HepG2 (cell line): Measurements from ENCODE around the gene ABTB2. TPM values are rescaled to one million over a fixed set of nuclear protein-coding genes. Genes with fewer than 3 reads are reported as not detected.

Experiments used
- BCL3 ChIP-seq: sonication (generic); formaldehyde crosslinking; IDR thresholded peaks from 2 replicates; pipeline ENCODE4 v1.5.1; 2020; ENCODE audit warnings: mild to moderate bottlenecking, missing genetic modification reagents, moderate library complexity
- EP300 ChIP-seq, 3 experiments: sonication (generic) in 1 of 3; formaldehyde crosslinking in 1 of 3; IDR thresholded peaks; 2 replicates each; pipeline versions ENCODE4 v1.5.1 to v1.6.1; 2011 to 2020; ENCODE audit warnings: low read depth in 2 of 3, low read length in 2 of 3, borderline replicate concordance in 1 of 3, improper control_type of control experiment in 1 of 3, mild to moderate bottlenecking in 1 of 3, missing genetic modification reagents in 1 of 3, moderate library complexity in 1 of 3
- HOXA5 ChIP-seq: sonication (generic); formaldehyde crosslinking; IDR thresholded peaks from 2 replicates; pipeline ENCODE4 v1.4.0; 2020; ENCODE audit warnings: missing genetic modification reagents
- MAZ ChIP-seq, 2 experiments: sonication (generic) in 1 of 2; formaldehyde crosslinking in 1 of 2; IDR thresholded peaks; 2 replicates each; pipeline versions ENCODE4 v1.5.0 to v1.6.1; 2012 to 2020; ENCODE audit warnings: low read depth in 2 of 2, mild to moderate bottlenecking in 2 of 2, borderline replicate concordance in 1 of 2, improper control_type of control experiment in 1 of 2, low read length in 1 of 2, missing genetic modification reagents in 1 of 2, moderate library complexity in 1 of 2
- SNAI1 ChIP-seq: sonication (generic); formaldehyde crosslinking; IDR thresholded peaks from 2 replicates; pipeline ENCODE4 v1.5.0; 2020; ENCODE audit warnings: mild to moderate bottlenecking, missing genetic modification reagents, borderline replicate concordance
- STAG1 ChIP-seq: sonication (generic); formaldehyde crosslinking; IDR thresholded peaks from 2 replicates; pipeline ENCODE4 v1.4.0; 2020; ENCODE audit warnings: missing genetic modification reagents
- ZBTB7A ChIP-seq: sonication (generic); formaldehyde crosslinking; IDR thresholded peaks from 2 replicates; pipeline ENCODE4 v1.8.0; 2022; ENCODE audit warnings: mild to moderate bottlenecking, missing genetic modification reagents
- ZC3H13 ChIP-seq: sonication (generic); formaldehyde crosslinking; IDR thresholded peaks from 2 replicates; pipeline ENCODE4 v1.8.1; 2023; ENCODE audit warnings: mild to moderate bottlenecking, missing genetic modification reagents, moderate library complexity
- ZNF274 ChIP-seq: sonication (generic); formaldehyde crosslinking; IDR thresholded peaks from 2 replicates; pipeline ENCODE4 v1.5.1; 2020; ENCODE audit warnings: mild to moderate bottlenecking, missing genetic modification reagents
- polyA plus RNA-seq, 8 experiments: library from polyadenylated mRNA; depleted of rRNA in 3 of 8; stranded (reverse) in 7 of 8; unstranded in 1 of 8; fragments of >200 nt; fragmentation: Illumina TruSeq in 4 of 8; extraction: Trizol in 4 of 8; gene quantifications; 2 replicates each; pipeline versions ENCODE4 v1.2.1 to v1.2.3, GENCODE V29; 2011 to 2016; ENCODE audit warnings: low read depth in 4 of 8, missing spikeins in 1 of 8, mixed read lengths in 1 of 8; ENCODE audit not compliant: insufficient read depth in 1 of 8
- total RNA-seq, 5 experiments: library from RNA; depleted of rRNA; stranded (reverse); fragments of >200 nt; fragmentation: Illumina TruSeq; extraction: Trizol; gene quantifications; 2 replicates each; pipeline ENCODE4 v1.2.3, GENCODE V29; 2016; ENCODE audit warnings: low read depth in 1 of 5
- TF ChIP-seq, protein P1 (sequence below): sonication (generic); formaldehyde crosslinking; conservative IDR thresholded peaks from 2 replicates; pipeline ENCODE4 v1.4.0; 2020; ENCODE audit warnings: mild to moderate bottlenecking, missing genetic modification reagents, moderate library complexity
- TF ChIP-seq, protein P2 (sequence below): sonication (generic); formaldehyde crosslinking; IDR thresholded peaks from 2 replicates; pipeline ENCODE4 v1.4.0; 2020; ENCODE audit warnings: missing genetic modification reagents
- TF ChIP-seq, protein P3 (sequence below): sonication (generic); formaldehyde crosslinking; IDR thresholded peaks from 2 replicates; pipeline ENCODE4 v1.8.1; 2022; ENCODE audit warnings: mild to moderate bottlenecking, missing genetic modification reagents
- TF ChIP-seq, protein P4 (sequence below): sonication (generic); formaldehyde crosslinking; IDR thresholded peaks from 2 replicates; pipeline ENCODE4 v1.4.0; 2020; ENCODE audit warnings: low read depth, mild to moderate bottlenecking, missing genetic modification reagents
- TF ChIP-seq, protein P5 (sequence below): sonication (generic); formaldehyde crosslinking; IDR thresholded peaks from 2 replicates; pipeline ENCODE4 v1.5.1; 2020; ENCODE audit warnings: missing genetic modification reagents, mild to moderate bottlenecking, borderline replicate concordance

Gene ABTB2
- total and polyA plus RNA-seq, 2 of the 13 experiments (the other 11 are each of a cell fraction or from before 2014, with no cell fraction given): 5.1 to 15.4 TPM

- TF ChIP-seq, protein P1, sequence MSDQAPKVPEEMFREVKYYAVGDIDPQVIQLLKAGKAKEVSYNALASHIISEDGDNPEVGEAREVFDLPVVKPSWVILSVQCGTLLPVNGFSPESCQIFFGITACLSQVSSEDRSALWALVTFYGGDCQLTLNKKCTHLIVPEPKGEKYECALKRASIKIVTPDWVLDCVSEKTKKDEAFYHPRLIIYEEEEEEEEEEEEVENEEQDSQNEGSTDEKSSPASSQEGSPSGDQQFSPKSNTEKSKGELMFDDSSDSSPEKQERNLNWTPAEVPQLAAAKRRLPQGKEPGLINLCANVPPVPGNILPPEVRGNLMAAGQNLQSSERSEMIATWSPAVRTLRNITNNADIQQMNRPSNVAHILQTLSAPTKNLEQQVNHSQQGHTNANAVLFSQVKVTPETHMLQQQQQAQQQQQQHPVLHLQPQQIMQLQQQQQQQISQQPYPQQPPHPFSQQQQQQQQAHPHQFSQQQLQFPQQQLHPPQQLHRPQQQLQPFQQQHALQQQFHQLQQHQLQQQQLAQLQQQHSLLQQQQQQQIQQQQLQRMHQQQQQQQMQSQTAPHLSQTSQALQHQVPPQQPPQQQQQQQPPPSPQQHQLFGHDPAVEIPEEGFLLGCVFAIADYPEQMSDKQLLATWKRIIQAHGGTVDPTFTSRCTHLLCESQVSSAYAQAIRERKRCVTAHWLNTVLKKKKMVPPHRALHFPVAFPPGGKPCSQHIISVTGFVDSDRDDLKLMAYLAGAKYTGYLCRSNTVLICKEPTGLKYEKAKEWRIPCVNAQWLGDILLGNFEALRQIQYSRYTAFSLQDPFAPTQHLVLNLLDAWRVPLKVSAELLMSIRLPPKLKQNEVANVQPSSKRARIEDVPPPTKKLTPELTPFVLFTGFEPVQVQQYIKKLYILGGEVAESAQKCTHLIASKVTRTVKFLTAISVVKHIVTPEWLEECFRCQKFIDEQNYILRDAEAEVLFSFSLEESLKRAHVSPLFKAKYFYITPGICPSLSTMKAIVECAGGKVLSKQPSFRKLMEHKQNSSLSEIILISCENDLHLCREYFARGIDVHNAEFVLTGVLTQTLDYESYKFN (CRISPR knock-in tag): no peak
- TF ChIP-seq BCL3 (CRISPR knock-in tag) (no peak), EP300 (IDR thresholded peaks at IDR 0.05; ENCODE audit: low read depth in 2 of 2, low read length in 2 of 2) (no peak), EP300 (CRISPR knock-in tag; IDR thresholded peaks at IDR 0.05; ENCODE audit: borderline replicate concordance) (no peak), ZC3H13 (CRISPR knock-in tag) (0 out of 2 replicates have a peak, but pooled peaks have one; percentile 27), SNAI1 (no peak), HOXA5 (no peak), ZBTB7A (no peak), MAZ (IDR thresholded peaks at IDR 0.05; ENCODE audit: borderline replicate concordance, low read depth, low read length) (no peak), MAZ (CRISPR knock-in tag; IDR thresholded peaks at IDR 0.05; ENCODE audit: low read depth) (no peak), ZNF274 (CRISPR knock-in tag) (no peak), STAG1 (no peak)
- TF ChIP-seq, protein P2, sequence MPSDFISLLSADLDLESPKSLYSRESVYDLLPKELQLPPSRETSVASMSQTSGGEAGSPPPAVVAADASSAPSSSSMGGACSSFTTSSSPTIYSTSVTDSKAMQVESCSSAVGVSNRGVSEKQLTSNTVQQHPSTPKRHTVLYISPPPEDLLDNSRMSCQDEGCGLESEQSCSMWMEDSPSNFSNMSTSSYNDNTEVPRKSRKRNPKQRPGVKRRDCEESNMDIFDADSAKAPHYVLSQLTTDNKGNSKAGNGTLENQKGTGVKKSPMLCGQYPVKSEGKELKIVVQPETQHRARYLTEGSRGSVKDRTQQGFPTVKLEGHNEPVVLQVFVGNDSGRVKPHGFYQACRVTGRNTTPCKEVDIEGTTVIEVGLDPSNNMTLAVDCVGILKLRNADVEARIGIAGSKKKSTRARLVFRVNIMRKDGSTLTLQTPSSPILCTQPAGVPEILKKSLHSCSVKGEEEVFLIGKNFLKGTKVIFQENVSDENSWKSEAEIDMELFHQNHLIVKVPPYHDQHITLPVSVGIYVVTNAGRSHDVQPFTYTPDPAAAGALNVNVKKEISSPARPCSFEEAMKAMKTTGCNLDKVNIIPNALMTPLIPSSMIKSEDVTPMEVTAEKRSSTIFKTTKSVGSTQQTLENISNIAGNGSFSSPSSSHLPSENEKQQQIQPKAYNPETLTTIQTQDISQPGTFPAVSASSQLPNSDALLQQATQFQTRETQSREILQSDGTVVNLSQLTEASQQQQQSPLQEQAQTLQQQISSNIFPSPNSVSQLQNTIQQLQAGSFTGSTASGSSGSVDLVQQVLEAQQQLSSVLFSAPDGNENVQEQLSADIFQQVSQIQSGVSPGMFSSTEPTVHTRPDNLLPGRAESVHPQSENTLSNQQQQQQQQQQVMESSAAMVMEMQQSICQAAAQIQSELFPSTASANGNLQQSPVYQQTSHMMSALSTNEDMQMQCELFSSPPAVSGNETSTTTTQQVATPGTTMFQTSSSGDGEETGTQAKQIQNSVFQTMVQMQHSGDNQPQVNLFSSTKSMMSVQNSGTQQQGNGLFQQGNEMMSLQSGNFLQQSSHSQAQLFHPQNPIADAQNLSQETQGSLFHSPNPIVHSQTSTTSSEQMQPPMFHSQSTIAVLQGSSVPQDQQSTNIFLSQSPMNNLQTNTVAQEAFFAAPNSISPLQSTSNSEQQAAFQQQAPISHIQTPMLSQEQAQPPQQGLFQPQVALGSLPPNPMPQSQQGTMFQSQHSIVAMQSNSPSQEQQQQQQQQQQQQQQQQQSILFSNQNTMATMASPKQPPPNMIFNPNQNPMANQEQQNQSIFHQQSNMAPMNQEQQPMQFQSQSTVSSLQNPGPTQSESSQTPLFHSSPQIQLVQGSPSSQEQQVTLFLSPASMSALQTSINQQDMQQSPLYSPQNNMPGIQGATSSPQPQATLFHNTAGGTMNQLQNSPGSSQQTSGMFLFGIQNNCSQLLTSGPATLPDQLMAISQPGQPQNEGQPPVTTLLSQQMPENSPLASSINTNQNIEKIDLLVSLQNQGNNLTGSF (CRISPR knock-in tag): no peak
- TF ChIP-seq, protein P3, sequence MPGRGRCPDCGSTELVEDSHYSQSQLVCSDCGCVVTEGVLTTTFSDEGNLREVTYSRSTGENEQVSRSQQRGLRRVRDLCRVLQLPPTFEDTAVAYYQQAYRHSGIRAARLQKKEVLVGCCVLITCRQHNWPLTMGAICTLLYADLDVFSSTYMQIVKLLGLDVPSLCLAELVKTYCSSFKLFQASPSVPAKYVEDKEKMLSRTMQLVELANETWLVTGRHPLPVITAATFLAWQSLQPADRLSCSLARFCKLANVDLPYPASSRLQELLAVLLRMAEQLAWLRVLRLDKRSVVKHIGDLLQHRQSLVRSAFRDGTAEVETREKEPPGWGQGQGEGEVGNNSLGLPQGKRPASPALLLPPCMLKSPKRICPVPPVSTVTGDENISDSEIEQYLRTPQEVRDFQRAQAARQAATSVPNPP (CRISPR knock-in tag): no peak
- TF ChIP-seq, protein P4, sequence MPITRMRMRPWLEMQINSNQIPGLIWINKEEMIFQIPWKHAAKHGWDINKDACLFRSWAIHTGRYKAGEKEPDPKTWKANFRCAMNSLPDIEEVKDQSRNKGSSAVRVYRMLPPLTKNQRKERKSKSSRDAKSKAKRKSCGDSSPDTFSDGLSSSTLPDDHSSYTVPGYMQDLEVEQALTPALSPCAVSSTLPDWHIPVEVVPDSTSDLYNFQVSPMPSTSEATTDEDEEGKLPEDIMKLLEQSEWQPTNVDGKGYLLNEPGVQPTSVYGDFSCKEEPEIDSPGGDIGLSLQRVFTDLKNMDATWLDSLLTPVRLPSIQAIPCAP: no peak
- TF ChIP-seq, protein P5, sequence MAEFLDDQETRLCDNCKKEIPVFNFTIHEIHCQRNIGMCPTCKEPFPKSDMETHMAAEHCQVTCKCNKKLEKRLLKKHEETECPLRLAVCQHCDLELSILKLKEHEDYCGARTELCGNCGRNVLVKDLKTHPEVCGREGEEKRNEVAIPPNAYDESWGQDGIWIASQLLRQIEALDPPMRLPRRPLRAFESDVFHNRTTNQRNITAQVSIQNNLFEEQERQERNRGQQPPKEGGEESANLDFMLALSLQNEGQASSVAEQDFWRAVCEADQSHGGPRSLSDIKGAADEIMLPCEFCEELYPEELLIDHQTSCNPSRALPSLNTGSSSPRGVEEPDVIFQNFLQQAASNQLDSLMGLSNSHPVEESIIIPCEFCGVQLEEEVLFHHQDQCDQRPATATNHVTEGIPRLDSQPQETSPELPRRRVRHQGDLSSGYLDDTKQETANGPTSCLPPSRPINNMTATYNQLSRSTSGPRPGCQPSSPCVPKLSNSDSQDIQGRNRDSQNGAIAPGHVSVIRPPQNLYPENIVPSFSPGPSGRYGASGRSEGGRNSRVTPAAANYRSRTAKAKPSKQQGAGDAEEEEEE: no peak
Observed at GRCh38 chr11:34356576-34356912, 1.3 kb downstream of the ABTB2 start (continued).
